GM13976 (cell line): ENCODE measurements around the gene ITGA2.

Source experiments
- DNase-seq: peaks from one replicate; pipeline ENCODE4 v3.0.0; 2012; ENCODE audit warnings: low spot score
- in situ Hi-C: fragments of 300-500 bp; cut with MboI; formaldehyde crosslinking; loops from one replicate; pipeline ENCODE4 v1.12.0; 2022; ENCODE audit warnings: low sequenced_read_pairs, mixed read lengths, inconsistent platforms; ENCODE audit not compliant: unreplicated experiment
- TF ChIP-seq, protein P1 (sequence below): IDR thresholded peaks from 2 replicates; pipeline ENCODE4 v1.5.1; 2012; ENCODE audit warnings: borderline replicate concordance, mild to moderate bottlenecking; ENCODE audit not compliant: insufficient read depth; ENCODE audit errors: extremely low read depth, missing control alignments, control extremely low read depth

ITGA2 gene

DNA sequence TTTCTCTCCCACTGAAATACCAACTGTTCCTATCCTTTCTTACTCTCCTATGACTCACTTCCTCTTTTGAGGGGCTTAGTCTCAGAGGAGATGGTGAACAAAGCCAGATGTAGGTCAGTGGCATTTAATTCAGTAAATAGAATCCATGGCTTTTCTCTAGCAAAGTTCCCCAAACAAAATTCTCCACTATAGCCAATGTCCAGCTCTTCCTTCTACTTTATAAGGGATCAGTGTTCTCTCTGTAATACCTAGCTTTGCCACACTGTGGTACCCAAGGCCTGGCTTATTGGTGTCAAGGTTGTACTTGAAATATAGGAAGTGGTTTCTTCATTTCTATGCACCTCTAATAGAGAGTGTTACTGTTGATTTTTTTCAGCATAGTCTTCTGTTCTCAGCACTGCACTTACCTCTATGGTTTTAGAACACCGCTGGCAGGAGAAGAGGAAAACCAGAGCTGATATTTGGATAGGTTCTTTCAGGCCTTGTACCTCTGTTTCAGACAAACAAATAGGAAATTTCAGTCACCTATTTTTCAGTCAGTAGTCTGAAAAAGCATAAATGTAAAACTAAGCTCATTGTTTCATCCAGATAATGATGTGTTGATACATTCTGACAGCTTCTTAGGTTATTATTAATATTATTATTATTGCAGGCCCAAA lies 40.6 kb upstream of the ITGA2 start:
- in situ Hi-C loops: loop anchor here (5.0 kb wide), 1 partner anchor 149 kb away; no protein-coding TSS in a partner anchor
- peak; percentile 59 for DNase-seq

DNA sequence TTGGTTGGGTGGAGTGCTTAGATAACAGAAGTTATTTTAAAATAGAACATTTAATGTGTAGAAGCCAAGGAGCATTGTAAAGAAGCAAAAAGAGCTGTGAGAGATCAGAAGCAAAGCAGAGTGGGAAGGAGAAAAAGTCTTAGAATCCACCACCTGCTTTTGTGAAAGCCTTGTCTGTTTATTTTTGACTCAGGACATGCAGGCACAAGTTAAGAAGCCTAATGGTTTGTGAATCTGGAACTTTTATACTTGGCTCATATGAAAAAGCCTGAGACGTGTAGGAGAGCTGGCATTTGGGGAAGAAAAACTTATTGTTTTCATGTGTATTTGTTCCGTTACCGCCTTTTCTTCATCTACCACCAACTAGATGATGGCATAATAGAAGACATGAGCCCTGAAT lies 38.5 kb upstream of the ITGA2 start:
- in situ Hi-C loops: no loop called here
- no peak for DNase-seq
- TF ChIP-seq, protein P1, sequence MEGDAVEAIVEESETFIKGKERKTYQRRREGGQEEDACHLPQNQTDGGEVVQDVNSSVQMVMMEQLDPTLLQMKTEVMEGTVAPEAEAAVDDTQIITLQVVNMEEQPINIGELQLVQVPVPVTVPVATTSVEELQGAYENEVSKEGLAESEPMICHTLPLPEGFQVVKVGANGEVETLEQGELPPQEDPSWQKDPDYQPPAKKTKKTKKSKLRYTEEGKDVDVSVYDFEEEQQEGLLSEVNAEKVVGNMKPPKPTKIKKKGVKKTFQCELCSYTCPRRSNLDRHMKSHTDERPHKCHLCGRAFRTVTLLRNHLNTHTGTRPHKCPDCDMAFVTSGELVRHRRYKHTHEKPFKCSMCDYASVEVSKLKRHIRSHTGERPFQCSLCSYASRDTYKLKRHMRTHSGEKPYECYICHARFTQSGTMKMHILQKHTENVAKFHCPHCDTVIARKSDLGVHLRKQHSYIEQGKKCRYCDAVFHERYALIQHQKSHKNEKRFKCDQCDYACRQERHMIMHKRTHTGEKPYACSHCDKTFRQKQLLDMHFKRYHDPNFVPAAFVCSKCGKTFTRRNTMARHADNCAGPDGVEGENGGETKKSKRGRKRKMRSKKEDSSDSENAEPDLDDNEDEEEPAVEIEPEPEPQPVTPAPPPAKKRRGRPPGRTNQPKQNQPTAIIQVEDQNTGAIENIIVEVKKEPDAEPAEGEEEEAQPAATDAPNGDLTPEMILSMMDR: no peak

More for the DNA sequence above, 40.6 kb upstream of the ITGA2 start:
- TF ChIP-seq, protein P1: peak; percentile 57

GRCh38 chr5:52952483-52952882 lies 36.7 kb upstream of the ITGA2 start:
- no peak for DNase-seq
- in situ Hi-C loops: no loop called here
- TF ChIP-seq, protein P1: no peak

- in situ Hi-C loops: no loop called here
- TF ChIP-seq, protein P1: no peak
- DNase-seq: no peak
Observed at GRCh38 chr5:52956014-52956413, 33.1 kb upstream of the ITGA2 start.

GRCh38 chr5:52956915-52957747 lies 32.0 kb upstream of the ITGA2 start:
- TF ChIP-seq, protein P1: no peak
- in situ Hi-C loops: no loop called here
- no peak for DNase-seq

DNA sequence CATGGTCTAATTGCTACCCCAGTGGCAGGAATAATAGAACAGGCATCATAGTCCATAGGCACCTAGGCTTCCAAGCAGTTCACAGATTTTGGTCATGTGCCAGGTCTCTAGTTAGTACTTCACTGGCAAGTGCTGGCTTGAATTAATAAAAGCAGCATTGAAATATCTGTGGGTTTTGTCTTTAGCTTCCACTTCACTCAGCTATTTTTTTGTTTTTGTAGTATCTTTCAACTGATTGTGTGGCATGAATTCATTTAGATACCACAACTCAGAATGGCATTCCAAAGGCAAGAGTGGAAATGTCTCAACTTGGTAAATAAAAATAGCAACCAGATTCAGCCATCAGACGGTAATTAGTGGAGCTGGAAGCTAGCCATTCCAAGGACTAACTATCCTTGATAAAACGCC lies 27.9 kb upstream of the ITGA2 start:
- in situ Hi-C loops: no loop called here
- TF ChIP-seq, protein P1: no peak
- DNase-seq: no peak
